Measurements from ENCODE around the gene ARSB.

ARSB gene

DNA sequence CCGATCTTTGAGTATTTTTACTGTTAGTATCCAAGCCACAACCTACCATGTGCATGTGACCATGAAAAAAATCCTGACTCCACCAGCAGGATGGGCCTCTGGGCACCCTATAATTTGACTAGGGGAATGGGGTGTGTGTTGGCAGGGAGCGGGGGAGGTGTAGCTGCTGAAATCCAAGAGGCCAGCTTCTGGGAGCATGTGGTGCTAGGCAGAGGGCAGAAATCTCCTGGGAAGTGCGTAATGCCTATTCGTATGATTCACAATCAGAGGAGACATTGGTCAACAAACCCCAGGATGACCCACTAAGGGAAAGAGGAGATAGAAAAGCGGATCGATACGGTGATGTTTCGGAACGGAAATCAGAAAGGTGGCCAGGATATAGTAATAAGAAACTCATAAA lies 149.9 kb downstream of the ARSB start:
- TF ChIP-seq FOXP2 (optimal IDR thresholded peaks at IDR 0.05; ENCODE audit: borderline replicate concordance, extremely low read depth, extremely low read length, insufficient read depth) (no peak), SIN3A (IDR thresholded peaks at IDR 0.05; ENCODE audit: borderline replicate concordance, insufficient read depth, low read length) (no peak), TAF1 (IDR thresholded peaks at IDR 0.05; ENCODE audit: borderline replicate concordance, insufficient read depth, low read length) (no peak)

- TF ChIP-seq FOXP2 (optimal IDR thresholded peaks at IDR 0.05; ENCODE audit: borderline replicate concordance, extremely low read depth, extremely low read length, insufficient read depth): no peak
- no peak for TF ChIP-seq SIN3A (IDR thresholded peaks at IDR 0.05; ENCODE audit: borderline replicate concordance, insufficient read depth, low read length)
- no peak for TF ChIP-seq POLR2AphosphoS5 (IDR thresholded peaks at IDR 0.05; ENCODE audit: low read depth, low read length)
- TF ChIP-seq TAF1 (IDR thresholded peaks at IDR 0.05; ENCODE audit: borderline replicate concordance, insufficient read depth, low read length): no peak
- TF ChIP-seq REST (IDR thresholded peaks at IDR 0.05; ENCODE audit: insufficient read depth in 1 of 2, low read depth in 2 of 2, low read length in 2 of 2): no peak
Measured at GRCh38 chr5:78833284-78833683, 151.8 kb downstream of the ARSB start.

- TF ChIP-seq REST (IDR thresholded peaks at IDR 0.05; ENCODE audit: insufficient read depth in 1 of 2, low read depth in 2 of 2, low read length in 2 of 2) (no peak), FOXP2 (optimal IDR thresholded peaks at IDR 0.05; ENCODE audit: borderline replicate concordance, extremely low read depth, extremely low read length, insufficient read depth) (no peak), POLR2AphosphoS5 (IDR thresholded peaks at IDR 0.05; ENCODE audit: low read depth, low read length) (no peak), SIN3A (IDR thresholded peaks at IDR 0.05; ENCODE audit: borderline replicate concordance, insufficient read depth, low read length) (no peak), TAF1 (IDR thresholded peaks at IDR 0.05; ENCODE audit: borderline replicate concordance, insufficient read depth, low read length) (no peak)
Measured at GRCh38 chr5:78830528-78831046, 154.5 kb downstream of the ARSB start.

DNA sequence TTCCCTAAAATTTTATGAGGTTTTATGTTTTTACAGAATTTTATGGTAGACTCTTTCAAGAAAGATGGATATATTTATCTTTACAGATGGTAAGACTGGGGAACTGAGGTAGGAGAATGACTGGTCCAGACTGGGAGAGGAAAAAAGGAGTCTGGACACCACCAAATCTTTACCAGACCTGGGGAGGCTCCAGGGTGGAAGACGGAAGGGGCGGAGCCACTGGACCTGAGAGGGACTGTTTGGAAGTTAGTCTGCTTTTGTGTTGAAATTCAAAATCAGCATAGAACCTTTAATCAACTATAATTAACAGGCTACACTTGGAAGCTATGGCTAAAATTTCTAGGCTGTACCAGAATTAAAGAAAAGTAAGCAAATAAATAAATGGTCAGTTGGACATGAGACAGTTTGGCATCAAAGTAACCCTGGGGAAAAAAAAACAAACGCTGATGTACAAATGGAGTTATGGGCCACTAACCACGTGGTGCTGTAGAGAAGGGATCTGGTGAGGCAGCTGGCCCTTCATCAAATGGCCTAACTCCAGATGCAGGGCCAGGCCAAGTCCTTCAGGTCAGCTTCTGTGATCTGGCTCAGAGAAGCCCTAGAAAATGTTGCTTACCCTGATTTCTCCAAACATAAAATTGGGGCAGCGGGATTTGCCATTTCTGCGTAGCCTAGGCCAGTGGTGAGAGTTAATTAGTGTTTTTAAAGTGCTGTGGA lies 155.1 kb downstream of the ARSB start:
- no peak for TF ChIP-seq REST (IDR thresholded peaks at IDR 0.05; ENCODE audit: insufficient read depth in 1 of 2, low read depth in 2 of 2, low read length in 2 of 2)
- no peak for TF ChIP-seq FOXP2 (optimal IDR thresholded peaks at IDR 0.05; ENCODE audit: borderline replicate concordance, extremely low read depth, extremely low read length, insufficient read depth)
- no peak for TF ChIP-seq POLR2AphosphoS5 (IDR thresholded peaks at IDR 0.05; ENCODE audit: low read depth, low read length)
- no peak for TF ChIP-seq SIN3A (IDR thresholded peaks at IDR 0.05; ENCODE audit: borderline replicate concordance, insufficient read depth, low read length)
- TF ChIP-seq TAF1 (IDR thresholded peaks at IDR 0.05; ENCODE audit: borderline replicate concordance, insufficient read depth, low read length): no peak

- TF ChIP-seq POLR2AphosphoS5 (IDR thresholded peaks at IDR 0.05; ENCODE audit: low read depth, low read length) (no peak), FOXP2 (optimal IDR thresholded peaks at IDR 0.05; ENCODE audit: borderline replicate concordance, extremely low read depth, extremely low read length, insufficient read depth) (no peak), REST (IDR thresholded peaks at IDR 0.05; ENCODE audit: insufficient read depth in 1 of 2, low read depth in 2 of 2, low read length in 2 of 2) (no peak), SIN3A (IDR thresholded peaks at IDR 0.05; ENCODE audit: borderline replicate concordance, insufficient read depth, low read length) (no peak), TAF1 (IDR thresholded peaks at IDR 0.05; ENCODE audit: borderline replicate concordance, insufficient read depth, low read length) (no peak)
Measured at GRCh38 chr5:78827725-78828124, 157.4 kb downstream of the ARSB start.

Data from PFSK-1 (cell line).